Activated CD4-positive, alpha-beta T cell treated with anti-CD3 and anti-CD28 coated beads for 36 hours (primary cell): ENCODE data around the gene USHBP1. TPM values are rescaled to one million over a fixed set of nuclear protein-coding genes. Genes with fewer than 3 reads are reported as not detected.
"Not testable (repeated sequence)": the region's sequence is repeated elsewhere in the genome, so short reads cannot be mapped to it uniquely, and the experiment has no call there.

Experiments
- ATAC-seq: fragments of 200-7000 bp; cut with Tn5 transposase; one replicate; pipeline ENCODE4 v1.10.0; 2021; ENCODE audit warnings: mild to moderate bottlenecking, moderate library complexity
- CTCF ChIA-PET: fragments of 350-600 bp; sonication (Branson Sonifier 250); formaldehyde crosslinking; loops from one replicate; lab custom pipeline; 2021; ENCODE audit warnings: antibody characterized with exemption; lab: Charles Lee
- POLR2A ChIA-PET: fragments of 350-600 bp; sonication (Branson Sonifier 250); formaldehyde crosslinking; loops from one replicate; lab custom pipeline; 2021; ENCODE audit warnings: antibody characterized with exemption, inconsistent platforms; lab: Charles Lee
- DNase-seq: peaks from one replicate; pipeline ENCODE4 v3.0.0-alpha.2; 2020
- H3K27ac Mint-ChIP-seq: one replicate; pipeline ENCODE4 v1.8.0; 2021; ENCODE audit warnings: mixed read lengths
- H3K27me3 Mint-ChIP-seq: one replicate; pipeline ENCODE4 v1.8.0; 2021; ENCODE audit warnings: mixed read lengths
- H3K36me3 Mint-ChIP-seq: one replicate; pipeline ENCODE4 v1.8.0; 2021; ENCODE audit warnings: low read depth, mixed read lengths
- H3K4me1 Mint-ChIP-seq: one replicate; pipeline ENCODE4 v1.8.0; 2021; ENCODE audit warnings: mixed read lengths
- H3K4me3 Mint-ChIP-seq: one replicate; pipeline ENCODE4 v1.8.0; 2021; ENCODE audit warnings: mild to moderate bottlenecking, moderate library complexity, mixed read lengths
- H3K9me3 Mint-ChIP-seq: one replicate; pipeline ENCODE4 v1.8.0; 2021; ENCODE audit warnings: low read depth, mixed read lengths
- intact Hi-C, 2 experiments: fragments of 100-400 bp; cut with DNase I in 1 of 2; cut with micrococcal nuclease in 1 of 2; formaldehyde crosslinking; loops; one replicate each; pipeline versions ENCODE4 v1.14.2 to v1.15.1; 2022 to 2024; cut with DNase I, micrococcal nuclease
- total RNA-seq, 2 experiments: library from RNA; stranded (reverse); gene quantifications; one replicate each; pipeline ENCODE4 v1.2.3, GENCODE V29; 2021

Gene USHBP1
- total RNA-seq, 2 experiments from 2014 or later: 0.11 TPM; not detected in 1

- Mint-ChIP-seq H3K27me3 (peaks cover 3% of the 10 kb centered on the region), H3K36me3 (peaks cover under 1% of the 10 kb centered on the region), H3K9me3 (no peaks in the 10 kb centered on the region), H3K4me1 (peaks cover 8% of the 10 kb centered on the region), H3K27ac (peak overlapping the region; percentile 59), H3K4me3 (peak overlapping the region; percentile 73)
- ChIA-PET CTCF (interaction anchor here (0.6 to 6.3 kb wide), 10 partner anchors 10 to 545 kb away, joined by 3 to 45 read pairs (median 3); partner anchors contain the start of genes BABAM1 and MRPL34), POLR2A (interaction anchor here (0.6 to 0.7 kb wide), 2 partner anchors 15 to 17 kb away, joined by 3 to 4 read pairs; no protein-coding TSS in a partner anchor)
- ATAC-seq (peak; percentile 96), DNase-seq (peak; percentile 90)
- intact Hi-C loops: loop anchor here (1.0 to 2.0 kb wide), 7 partner anchors 14 to 511 kb away; no protein-coding TSS in a partner anchor
Observed at GRCh38 chr19:17282488-17283125, 18.1 kb upstream of the USHBP1 start.

GRCh38 chr19:17281391-17282304, 17.1 kb upstream of the USHBP1 start, which contains the start of gene ANKLE1:
ANKLE1 (plus strand) TSS chr19:17281901; CDS start chr19:17281921, 20 bp downstream.
- Mint-ChIP-seq H3K9me3 (no peaks in the 10 kb centered on the region), H3K4me3 (peak within 1 kb of the TSS; percentile 73), H3K27ac (peak within 1 kb of the TSS; percentile 59), H3K27me3 (peaks cover 3% of the 10 kb centered on the region), H3K36me3 (peaks cover 7% of the 10 kb centered on the region), H3K4me1 (peaks cover 8% of the 10 kb centered on the region)
- CTCF ChIA-PET: interaction anchor here (0.6 to 6.3 kb wide), 9 partner anchors 11 to 544 kb away, joined by 3 to 45 read pairs (median 3); partner anchors contain the start of genes BABAM1, MRPL34 and OCEL1
- peak; percentile 14 for ATAC-seq
- POLR2A ChIA-PET: interaction anchor here (0.7 to 1.0 kb wide), 2 partner anchors 15 to 16 kb away, joined by 3 to 6 read pairs; partner anchors contain the start of gene BABAM1
- intact Hi-C loops: loop anchor here (1.0 to 2.0 kb wide), 7 partner anchors 13 to 510 kb away; no protein-coding TSS in a partner anchor
- peak; percentile 50 for DNase-seq

GRCh38 chr19:17279436-17279835, 14.9 kb upstream of the USHBP1 start:
- Mint-ChIP-seq H3K27me3 (peaks cover 3% of the 10 kb centered on the region), H3K4me3 (no peak overlapping the region), H3K27ac (no peak overlapping the region), H3K9me3 (no peaks in the 10 kb centered on the region), H3K4me1 (peaks cover 8% of the 10 kb centered on the region), H3K36me3 (peaks cover 23% of the 10 kb centered on the region)
- CTCF ChIA-PET: interaction anchor here (0.6 to 6.3 kb wide), 2 partner anchors 20 to 567 kb away, joined by 3 to 45 read pairs; no protein-coding TSS in a partner anchor
- no peak for ATAC-seq
- POLR2A ChIA-PET: interaction anchor here (0.7 kb wide), 1 partner anchor 14 kb away, joined by 3 read pairs; no protein-coding TSS in a partner anchor
- DNase-seq: no peak
- intact Hi-C loops: no loop called here

GRCh38 chr19:17275441-17276175, 11.1 kb upstream of the USHBP1 start:
- Mint-ChIP-seq H3K27ac (no peak overlapping the region), H3K9me3 (no peaks in the 10 kb centered on the region), H3K27me3 (no peaks in the 10 kb centered on the region), H3K4me3 (no peak overlapping the region), H3K4me1 (no peaks in the 10 kb centered on the region), H3K36me3 (peaks cover 37% of the 10 kb centered on the region)
- intact Hi-C loops: no loop called here
- ChIA-PET CTCF (interaction anchor here (0.6 kb wide), 2 partner anchors 13 to 756 kb away, joined by 3 read pairs; no protein-coding TSS in a partner anchor), POLR2A (no interaction called here)
- DNase-seq (no peak), ATAC-seq (no peak)

- H3K4me1 Mint-ChIP-seq, H3K4me3 Mint-ChIP-seq, ATAC-seq, CTCF ChIA-PET, DNase-seq, intact Hi-C loops, H3K9me3 Mint-ChIP-seq, H3K27ac Mint-ChIP-seq, POLR2A ChIA-PET, H3K27me3 Mint-ChIP-seq: not testable (repeated sequence)
- peaks cover 39% of the 10 kb centered on the region for H3K36me3 Mint-ChIP-seq
Observed at GRCh38 chr19:17274892-17275291, 10.3 kb upstream of the USHBP1 start.

GRCh38 chr19:17268754-17269153, 4.2 kb upstream of the USHBP1 start:
- ChIA-PET CTCF (interaction anchor here (0.7 to 1.4 kb wide), 2 partner anchors 202 to 935 kb away, joined by 3 to 5 read pairs; partner anchors contain the start of gene RAB3A), POLR2A (interaction anchor here (0.5 to 0.7 kb wide), 2 partner anchors 63 to 113 kb away, joined by 3 to 8 read pairs; no protein-coding TSS in a partner anchor)
- peak overlapping the region; percentile 94 for H3K4me3 Mint-ChIP-seq
- peaks cover 10% of the 10 kb centered on the region for H3K36me3 Mint-ChIP-seq
- intact Hi-C loops: loop anchor here in 1 of 2 experiments (1.0 to 10.0 kb wide), 4 partner anchors 14 to 1431 kb away; partner anchors contain the start of gene EPS15L1
- DNase-seq: no peak
- no peaks in the 10 kb centered on the region for H3K27me3 Mint-ChIP-seq
- no peak for ATAC-seq
- no peak overlapping the region for H3K27ac Mint-ChIP-seq
- peaks cover 11% of the 10 kb centered on the region for H3K4me1 Mint-ChIP-seq
- H3K9me3 Mint-ChIP-seq: no peaks in the 10 kb centered on the region

GRCh38 chr19:17266975-17267788, 2.6 kb upstream of the USHBP1 start, which contains the start of gene BABAM1:
BABAM1 (plus strand) TSS chr19:17267443; CDS start chr19:17268807, 1,364 bp downstream.
- H3K4me3 Mint-ChIP-seq: peak within 1 kb of the TSS; percentile 94
- no peaks in the 10 kb centered on the region for H3K27me3 Mint-ChIP-seq
- peaks cover 9% of the 10 kb centered on the region for H3K36me3 Mint-ChIP-seq
- H3K9me3 Mint-ChIP-seq: no peaks in the 10 kb centered on the region
- peak within 1 kb of the TSS; percentile 85 for H3K27ac Mint-ChIP-seq
- ATAC-seq: peak; percentile 96
- peak; percentile 98 for DNase-seq
- peaks cover 11% of the 10 kb centered on the region for H3K4me1 Mint-ChIP-seq
- ChIA-PET CTCF (interaction anchor here (0.6 to 2.3 kb wide), 21 partner anchors 11 to 897 kb away, joined by 3 to 18 read pairs (median 4); partner anchors contain the start of genes ANKLE1, DDA1, MRPL34 and USE1), POLR2A (interaction anchor here (0.5 to 1.8 kb wide), 11 partner anchors 14 to 192 kb away, joined by 3 to 9 read pairs (median 4); partner anchors contain the start of genes ANKLE1, DDA1, HAUS8 and OCEL1)
- intact Hi-C loops: loop anchor here (1.0 to 10.0 kb wide), 20 partner anchors 22 to 1430 kb away; partner anchors contain the start of genes HAUS8 (in 2 of the 2), MRPL34 (in 2 of the 2), MYO9B (in 2 of the 2) and OCEL1 (in 2 of the 2)

GRCh38 chr19:17266589-17266974, 2.0 kb upstream of the USHBP1 start:
- ChIA-PET CTCF (interaction anchor here (0.6 to 2.3 kb wide), 16 partner anchors 11 to 897 kb away, joined by 3 to 18 read pairs (median 4); partner anchors contain the start of genes ANKLE1, DDA1, MRPL34 and USE1), POLR2A (interaction anchor here (0.5 to 1.8 kb wide), 8 partner anchors 15 to 192 kb away, joined by 3 to 6 read pairs (median 4); partner anchors contain the start of genes ANKLE1, DDA1 and HAUS8)
- peaks cover 11% of the 10 kb centered on the region for H3K4me1 Mint-ChIP-seq
- H3K4me3 Mint-ChIP-seq: peak overlapping the region; percentile 94
- no peak for DNase-seq
- peaks cover 9% of the 10 kb centered on the region for H3K36me3 Mint-ChIP-seq
- no peaks in the 10 kb centered on the region for H3K27me3 Mint-ChIP-seq
- intact Hi-C loops: loop anchor here in 1 of 2 experiments (5.0 to 10.0 kb wide), 3 partner anchors 372 to 1429 kb away; partner anchors contain the start of gene EPS15L1
- no peaks in the 10 kb centered on the region for H3K9me3 Mint-ChIP-seq
- ATAC-seq: no peak
- H3K27ac Mint-ChIP-seq: peak overlapping the region; percentile 85

GRCh38 chr19:17266026-17266425, 1.5 kb upstream of the USHBP1 start:
- Mint-ChIP-seq H3K27me3 (no peaks in the 10 kb centered on the region), H3K4me3 (no peak overlapping the region), H3K4me1 (peaks cover 12% of the 10 kb centered on the region), H3K36me3 (peaks cover 3% of the 10 kb centered on the region), H3K27ac (no peak overlapping the region), H3K9me3 (no peaks in the 10 kb centered on the region)
- intact Hi-C loops: loop anchor here in 1 of 2 experiments (5.0 to 10.0 kb wide), 3 partner anchors 371 to 1429 kb away; partner anchors contain the start of gene EPS15L1
- ATAC-seq: no peak
- no peak for DNase-seq
- ChIA-PET POLR2A (interaction anchor here (1.5 to 1.8 kb wide), 2 partner anchors 15 to 23 kb away, joined by 5 to 6 read pairs; partner anchors contain the start of gene ANKLE1), CTCF (interaction anchor here (1.1 to 2.3 kb wide), 5 partner anchors 16 to 120 kb away, joined by 3 to 18 read pairs (median 7); partner anchors contain the start of genes ANKLE1, DDA1 and USE1)
